NCI-H524 (cell line): ENCODE data around the gene SIRT5.
A peak's percentile ranks its signal among the peaks of the same experiment; 100 is the strongest.

Experiments used
- DNase-seq, 2 experiments: peaks; one replicate each; lab custom pipeline; 2025; lab: John Stamatoyannopoulos, UW

Gene SIRT5

DNA sequence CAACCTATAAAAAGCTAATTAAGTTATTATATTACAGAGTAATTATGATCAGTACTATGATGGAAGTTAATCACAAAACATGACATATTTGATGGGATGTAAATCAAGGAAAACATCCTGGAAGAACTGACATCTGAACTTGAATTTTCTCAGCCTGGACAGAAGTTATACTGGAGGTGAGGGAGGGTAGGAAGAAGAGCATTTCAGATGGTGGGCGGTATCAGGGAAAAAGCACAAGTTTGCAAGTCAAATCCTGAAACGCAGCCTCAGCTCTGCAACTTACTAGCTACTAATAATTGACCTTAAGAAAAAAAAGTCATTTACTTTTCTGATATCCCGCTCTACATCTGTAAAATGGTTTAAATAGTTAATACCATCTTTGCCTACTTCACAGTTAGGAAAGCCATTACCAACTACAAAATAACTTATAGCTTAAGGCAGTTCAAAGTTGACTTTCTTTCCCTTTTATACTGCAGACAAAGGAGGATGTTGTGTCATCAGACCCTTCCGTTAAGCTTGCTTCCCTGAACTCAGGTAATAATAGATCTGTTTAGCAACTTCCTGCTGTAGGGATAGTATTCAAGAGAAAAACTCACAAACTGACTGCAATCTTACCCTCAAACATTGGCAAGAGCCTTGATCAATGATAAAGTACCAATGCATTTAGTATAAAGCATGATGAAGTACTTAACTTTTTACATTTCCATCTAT, 61.7 kb downstream of the SIRT5 start:
- no peak for DNase-seq

DNA sequence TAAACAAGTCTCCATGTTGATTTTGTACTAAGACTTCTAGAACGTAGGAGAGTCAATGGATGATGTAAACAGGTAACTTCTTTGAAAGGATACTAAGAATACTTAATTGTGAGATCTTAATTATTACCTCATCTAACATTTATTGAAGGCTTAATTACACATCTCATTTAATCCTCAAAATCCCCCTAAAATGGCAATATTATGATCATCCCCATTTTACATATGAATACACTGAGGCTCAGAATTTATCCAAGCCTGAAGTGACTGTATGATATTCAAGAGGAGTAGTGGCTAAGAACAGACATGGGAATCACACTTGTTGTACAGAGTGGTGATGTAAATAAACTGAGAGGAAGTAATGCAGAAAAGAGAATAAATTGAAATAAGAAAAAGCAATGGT, 63.6 kb downstream of the SIRT5 start:
- DNase-seq: no peak

DNA sequence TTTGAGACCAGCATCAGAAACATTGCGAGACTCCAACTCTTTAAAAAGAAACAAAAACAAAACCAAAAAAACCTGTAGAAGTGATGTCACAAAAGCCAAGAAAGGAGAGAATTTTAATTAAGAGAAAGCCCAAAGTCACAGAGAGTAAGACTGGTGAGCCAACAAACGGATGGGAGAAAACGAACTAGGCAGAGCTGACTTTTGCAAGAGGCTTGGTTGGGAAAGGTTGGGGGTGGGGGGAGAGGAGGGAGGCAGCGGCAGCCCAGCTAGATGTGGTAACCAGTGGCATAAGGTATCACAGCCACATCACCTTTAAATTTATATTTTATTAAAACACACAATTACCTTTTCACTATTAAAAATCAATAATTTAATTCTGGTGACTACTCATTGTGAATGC, 64.2 kb downstream of the SIRT5 start:
- DNase-seq: no peak

DNA sequence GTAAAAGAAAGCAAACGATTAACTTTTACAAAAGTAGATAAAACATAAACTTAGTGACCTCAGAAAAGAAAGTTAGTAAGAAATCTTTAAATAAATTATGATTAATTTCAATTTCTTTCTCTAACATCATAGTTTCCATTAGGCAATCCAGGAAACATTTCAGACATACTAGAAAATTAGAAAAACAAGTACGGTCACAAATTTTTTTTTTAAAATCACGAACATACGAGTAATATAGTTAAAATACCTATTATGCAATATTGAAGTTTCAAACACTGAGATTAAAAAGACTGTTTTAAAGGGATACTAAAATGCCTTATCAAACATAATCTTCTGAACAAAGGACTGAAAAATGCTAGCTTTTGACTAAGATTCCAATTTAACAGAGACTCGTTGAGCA, 66.9 kb downstream of the SIRT5 start:
- no peak for DNase-seq

DNA sequence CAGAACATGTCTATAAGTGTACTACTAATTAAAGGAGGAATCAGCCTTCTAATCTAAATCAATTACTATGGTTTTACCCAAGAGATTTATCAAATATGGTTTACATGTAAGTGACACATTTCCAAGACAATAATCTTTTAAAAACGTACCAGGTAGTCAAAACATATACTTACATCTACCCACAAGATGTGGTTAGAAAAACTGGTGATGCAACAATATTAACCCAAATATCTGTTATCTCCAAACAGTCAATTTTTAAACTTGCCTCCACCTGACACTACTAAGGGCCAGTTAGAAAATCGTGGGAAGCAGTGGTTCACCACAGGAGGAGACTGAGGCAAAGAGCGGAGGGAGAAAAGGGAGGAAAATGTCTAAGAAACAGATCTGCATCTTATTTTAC, 68.7 kb downstream of the SIRT5 start:
- DNase-seq: no peak

DNA sequence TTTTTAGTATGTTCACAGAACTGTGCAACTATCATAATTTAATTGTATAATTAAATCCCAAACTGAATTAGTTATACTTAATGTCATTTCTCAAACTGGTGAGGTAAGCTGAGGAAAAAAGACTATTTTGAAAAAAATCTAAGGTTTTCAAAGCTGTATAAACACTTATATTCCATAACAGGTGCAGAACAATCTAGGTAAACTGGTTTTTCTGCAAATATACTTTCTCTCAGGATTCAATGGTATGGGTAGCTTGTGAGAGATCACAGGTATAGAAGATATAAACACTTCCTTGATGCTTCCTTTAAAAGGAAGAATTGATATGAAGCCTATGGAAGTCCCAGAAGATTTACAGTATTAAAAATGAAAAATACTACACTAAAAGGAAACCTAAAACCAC, 74.4 kb downstream of the SIRT5 start:
- DNase-seq: no peak

DNA sequence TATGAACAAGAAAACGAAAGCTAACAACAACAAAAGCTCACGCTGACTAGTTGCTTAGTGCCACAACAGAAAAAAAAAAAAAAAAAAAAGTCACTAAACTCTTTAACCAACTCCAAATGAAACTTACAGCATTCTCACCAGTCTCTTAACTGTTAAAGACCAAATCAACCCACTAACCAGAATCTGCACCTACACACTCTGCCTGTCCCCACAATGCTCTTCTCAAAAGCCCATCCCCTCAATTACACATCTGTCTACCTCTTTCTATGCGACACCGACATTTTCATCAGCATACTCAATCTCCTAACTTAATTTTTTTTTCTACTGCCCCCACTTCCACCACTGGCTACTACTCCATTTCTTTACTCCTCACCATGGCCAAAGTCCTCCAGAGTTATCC, 75.0 kb downstream of the SIRT5 start:
- no peak for DNase-seq

DNA sequence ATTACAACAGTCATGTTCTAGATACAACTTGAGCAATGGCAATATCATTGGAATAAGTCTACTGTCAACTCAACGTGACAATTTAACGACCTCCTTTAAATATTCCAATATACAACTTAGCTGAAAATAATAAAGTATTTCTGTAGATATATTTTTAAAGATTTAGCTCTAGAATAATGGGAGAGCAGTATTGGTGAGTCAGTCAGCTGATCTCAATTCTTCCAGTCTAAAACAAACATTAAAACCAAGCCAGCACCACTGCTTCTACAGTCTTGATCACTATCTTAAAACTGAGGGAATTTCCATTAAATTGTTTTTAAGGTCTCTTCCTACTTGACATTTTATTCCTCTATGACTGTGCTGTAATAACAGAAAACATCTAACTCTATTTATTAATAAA, 78.9 kb downstream of the SIRT5 start:
- no peak for DNase-seq

DNA sequence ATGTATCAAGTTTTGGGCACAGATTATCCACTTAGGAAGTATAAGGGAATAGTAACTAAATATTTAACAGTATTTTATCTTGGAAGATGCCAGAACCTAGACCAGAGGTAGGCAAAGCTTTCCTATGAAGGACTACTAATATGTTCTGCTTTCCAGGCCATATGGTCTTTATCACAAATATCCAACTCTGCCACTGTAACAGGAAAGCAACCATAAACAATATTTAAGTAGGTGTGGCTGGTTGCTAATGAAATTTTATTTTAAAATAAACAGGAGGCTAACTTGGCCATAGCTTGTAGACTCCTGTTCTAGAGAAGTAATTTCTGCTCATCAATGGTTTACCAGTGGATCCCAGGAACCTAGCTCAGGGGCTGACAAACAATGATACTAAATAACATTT, 80.1 kb downstream of the SIRT5 start:
- peak in 1 of 2 experiments; percentile 3 for DNase-seq

DNA sequence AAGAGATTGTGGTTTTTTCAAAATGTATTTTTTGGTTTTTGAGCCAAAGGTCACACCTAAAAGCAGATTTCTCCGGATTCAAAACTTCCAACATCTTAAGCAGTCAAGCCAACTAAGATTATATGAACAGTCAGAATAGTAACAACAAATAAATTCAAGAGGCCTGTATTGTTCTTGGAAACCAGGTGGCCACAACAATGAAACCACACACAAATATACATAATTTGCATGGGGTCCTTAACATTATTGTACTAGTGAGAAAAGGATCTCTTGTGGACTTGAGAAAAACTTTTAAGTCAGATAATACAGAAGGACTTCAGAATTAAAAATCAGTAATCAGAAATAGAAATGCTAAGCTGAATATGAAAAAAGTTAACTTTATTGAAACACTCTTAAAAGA, 81.3 kb downstream of the SIRT5 start:
- no peak for DNase-seq

DNA sequence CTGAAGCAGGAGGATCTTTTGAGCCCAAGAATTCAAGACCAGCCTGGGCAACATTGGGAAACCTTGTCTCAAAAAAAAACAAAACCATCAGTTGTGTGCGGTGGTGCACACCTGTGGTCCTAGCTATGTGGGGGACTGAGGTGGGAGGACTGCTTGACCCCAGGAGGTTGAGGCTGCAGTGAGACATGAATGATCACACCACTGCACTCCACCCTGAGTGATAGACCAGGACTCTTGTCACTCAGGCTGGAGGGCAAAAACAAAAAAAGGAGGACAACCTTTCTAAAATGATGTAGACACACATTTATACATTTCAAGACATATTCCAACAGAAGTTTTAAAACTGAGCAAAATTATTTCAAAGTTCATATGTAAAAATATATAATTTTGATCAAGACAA, 85.9 kb downstream of the SIRT5 start:
- no peak for DNase-seq

DNA sequence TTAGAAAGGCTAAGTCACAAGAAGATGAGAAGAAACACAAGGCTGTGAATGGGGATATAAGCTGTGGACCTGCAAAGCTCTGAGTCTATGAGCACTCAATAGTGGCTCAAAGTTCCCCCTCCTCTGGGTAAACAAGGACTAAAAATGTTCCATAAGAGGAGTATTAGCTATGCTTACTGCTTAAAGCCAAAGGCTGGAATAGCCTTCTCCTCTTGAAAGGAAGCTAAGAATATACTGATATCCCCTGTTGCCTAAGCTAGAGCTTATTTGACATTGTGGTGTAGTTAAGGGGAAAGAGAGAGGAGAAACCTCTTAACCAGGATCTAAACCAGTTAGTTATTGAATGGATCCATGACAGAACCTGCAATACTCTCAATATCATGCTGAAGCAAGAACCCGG, 86.5 kb downstream of the SIRT5 start:
- no peak for DNase-seq

DNA sequence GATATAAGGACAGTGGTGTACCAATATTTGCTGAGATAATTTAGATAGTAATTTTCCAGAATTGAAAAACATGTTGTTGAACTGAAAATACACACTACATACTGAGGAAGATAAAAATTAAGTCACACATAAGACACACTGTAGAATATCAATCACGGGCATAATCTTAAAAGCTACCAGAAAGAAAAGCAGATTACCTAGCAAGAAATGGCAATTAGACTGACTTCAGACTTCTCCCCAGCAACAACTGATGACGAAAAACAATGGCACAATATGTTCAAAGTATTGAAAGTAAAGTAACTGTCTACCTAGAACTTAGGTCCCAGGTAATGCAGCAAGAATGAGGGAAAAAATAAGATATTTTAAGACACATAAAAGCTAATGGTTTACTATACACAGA, 87.2 kb downstream of the SIRT5 start:
- DNase-seq: no peak

DNA sequence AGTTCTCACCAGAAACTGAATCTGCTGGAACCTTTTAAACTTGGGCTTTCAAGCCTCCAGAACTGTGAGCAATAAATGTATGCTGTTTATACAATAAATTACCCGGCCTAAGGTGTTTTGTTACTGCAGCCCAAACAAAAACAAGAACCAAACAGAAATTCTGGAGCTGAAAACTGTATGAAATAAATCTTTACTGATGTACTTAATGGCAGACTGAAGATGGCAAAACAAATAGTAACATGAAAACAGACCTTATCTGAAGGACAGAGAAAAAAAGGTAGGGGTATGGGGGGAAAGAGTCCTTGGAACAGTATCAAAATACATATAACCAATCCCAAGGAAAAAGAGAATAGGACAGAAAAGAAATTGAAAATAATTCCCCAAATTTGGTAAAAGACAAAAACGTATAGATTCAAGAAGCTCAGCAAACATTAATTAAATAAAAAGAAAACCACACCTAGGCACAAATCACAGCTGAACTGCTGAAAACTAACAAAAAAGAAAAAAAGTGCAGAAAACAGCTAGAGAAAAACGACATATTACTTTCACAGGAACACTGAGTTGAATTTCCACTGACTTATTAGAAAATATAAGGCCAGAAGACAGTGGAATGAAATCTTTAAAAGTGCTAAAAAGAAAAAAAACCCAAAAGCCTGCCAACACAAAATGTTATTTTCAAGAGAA, 88.4 kb downstream of the SIRT5 start:
- DNase-seq: no peak

DNA sequence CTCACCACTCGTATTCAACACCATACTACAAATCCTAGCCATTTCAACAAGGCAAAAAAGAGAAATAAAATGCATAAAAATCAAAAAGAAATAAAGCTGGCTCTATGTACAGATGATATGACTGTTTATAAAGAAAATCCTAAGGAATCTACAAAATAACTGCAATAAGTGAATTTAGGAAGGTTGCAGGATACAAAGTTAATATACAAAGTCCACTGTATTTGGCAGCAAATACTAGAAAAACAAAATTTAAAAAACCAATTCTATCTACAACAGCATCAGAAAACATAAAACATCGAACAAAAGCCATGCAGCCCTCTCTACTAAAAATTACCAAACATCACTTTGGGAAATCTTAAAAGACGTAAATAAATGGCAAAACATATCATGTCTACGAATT, 89.6 kb downstream of the SIRT5 start:
- DNase-seq: no peak
